ENCODE measurements around the gene C16orf95.
"Not testable (repeated sequence)": the region's sequence is repeated elsewhere in the genome, so short reads cannot be mapped to it uniquely, and the experiment has no call there.

The C16orf95 gene

DNA sequence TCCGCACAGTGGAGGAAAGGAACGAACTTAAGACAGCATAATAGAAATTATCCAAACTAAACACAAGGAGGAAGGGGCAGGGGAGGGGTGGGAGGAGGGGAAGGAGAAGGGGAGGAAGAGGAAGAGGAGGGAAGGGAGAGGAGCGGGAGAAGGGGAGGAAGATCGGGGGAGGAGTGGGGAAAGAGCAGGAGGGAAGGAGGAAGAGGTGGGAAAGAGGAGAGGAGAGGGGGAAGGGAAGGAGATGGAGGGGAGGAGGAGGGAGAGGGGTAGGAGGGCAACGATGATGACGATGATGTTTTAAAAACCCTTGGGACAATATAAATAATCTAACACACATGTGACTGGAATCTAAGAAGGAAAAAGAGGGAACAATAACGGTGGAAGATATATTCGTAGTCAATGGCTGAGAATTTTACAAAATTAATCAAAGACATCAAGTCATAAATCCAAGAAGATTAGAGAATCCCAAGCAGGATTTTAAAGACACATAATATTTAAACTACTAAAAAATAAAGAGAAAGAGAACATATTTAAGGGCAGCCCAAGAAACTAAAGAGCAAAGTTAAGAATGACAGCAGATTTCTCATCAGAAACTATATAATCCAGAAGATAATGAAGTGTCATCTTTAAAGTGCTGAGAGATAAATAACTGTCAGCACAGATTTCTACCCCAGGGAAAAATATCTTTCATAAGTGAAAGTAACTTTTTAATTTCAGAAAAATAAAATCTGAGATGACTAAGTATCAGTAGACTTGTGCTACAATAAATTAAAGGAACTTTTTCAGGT, 30.2 kb downstream of the C16orf95 start:
- DNase-seq (ENCODE audit: low read depth), result no peak

DNA sequence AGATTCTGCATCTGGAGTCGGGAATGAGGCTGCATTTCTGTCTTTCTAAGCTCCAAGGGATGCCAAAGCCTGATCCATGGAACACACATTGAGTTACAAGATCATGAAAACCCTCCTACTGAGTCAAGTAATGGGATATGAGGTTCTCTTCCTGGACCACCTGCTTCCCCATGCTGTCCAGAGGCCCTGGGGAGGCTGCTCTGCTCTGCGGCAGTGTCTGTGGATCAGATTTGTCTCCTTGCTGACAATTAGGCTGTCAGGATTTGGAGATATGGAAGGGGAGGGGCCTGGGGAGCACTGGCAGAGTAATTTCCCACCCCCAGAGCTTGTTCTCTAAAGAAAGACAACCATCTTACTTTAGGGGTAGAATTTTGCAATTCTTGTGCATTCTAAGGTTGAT, 33.0 kb downstream of the C16orf95 start:
- DNase-seq (ENCODE audit: low read depth), result no peak

- DNase-seq (ENCODE audit: low read depth), result no peak
Observed at GRCh38 chr16:87279094-87279658, 38.0 kb downstream of the C16orf95 start.

GRCh38 chr16:87278191-87279093, 38.8 kb downstream of the C16orf95 start:
- peak; percentile 11 for DNase-seq (ENCODE audit: low read depth)

- no peak for DNase-seq (ENCODE audit: low read depth)
Observed at GRCh38 chr16:87276924-87277323, 40.3 kb downstream of the C16orf95 start.

DNA sequence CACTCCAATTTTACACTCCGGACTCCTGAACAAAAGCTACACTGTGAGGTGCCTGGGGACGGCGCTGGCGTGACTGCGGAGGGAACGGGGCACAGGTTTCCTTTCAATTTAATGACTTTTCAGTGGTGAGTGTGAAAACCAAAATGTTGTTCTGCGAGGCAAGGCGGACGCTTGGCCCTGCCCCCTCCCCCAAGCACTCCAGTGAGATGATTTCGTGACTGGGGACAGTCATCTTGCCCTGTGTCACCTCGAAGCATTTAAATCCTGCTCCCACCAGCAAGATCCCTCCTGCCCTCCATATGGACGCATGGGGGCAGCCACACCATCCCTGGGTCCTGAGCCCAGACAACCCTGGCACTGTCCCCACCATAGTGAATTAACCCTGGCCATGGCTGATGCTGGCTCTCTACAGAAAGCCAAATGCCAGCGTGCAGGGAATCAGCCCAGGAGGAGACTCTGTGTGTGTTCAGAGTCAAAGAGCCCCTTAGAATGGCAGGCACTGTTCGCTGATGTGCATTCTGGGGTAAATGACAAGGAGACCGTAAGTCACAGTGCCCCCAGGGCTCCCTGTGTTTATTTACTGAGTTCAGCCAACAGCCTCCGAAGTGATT, 41.0 kb downstream of the C16orf95 start:
- DNase-seq (ENCODE audit: low read depth), result no peak

DNA sequence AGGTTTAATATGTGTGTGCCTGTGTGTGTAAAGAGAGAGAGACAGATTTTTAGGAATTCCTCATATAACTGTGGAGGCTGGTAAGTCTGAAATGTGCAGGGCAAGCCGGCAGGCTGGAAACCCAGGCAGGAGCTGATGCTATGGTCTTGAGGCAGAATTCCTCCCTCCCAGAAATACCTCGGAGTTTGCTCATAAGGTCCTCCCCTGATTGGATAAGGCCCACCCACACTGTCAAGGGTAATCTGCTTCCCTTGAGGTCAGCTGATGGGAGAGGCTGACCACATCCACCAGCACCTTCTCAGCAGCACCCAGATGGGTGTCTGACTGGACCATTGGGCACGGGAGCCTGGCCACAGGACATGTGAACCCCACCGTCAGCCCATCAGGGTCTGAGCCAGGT, 42.4 kb downstream of the C16orf95 start:
- no peak for DNase-seq (ENCODE audit: low read depth)

DNA sequence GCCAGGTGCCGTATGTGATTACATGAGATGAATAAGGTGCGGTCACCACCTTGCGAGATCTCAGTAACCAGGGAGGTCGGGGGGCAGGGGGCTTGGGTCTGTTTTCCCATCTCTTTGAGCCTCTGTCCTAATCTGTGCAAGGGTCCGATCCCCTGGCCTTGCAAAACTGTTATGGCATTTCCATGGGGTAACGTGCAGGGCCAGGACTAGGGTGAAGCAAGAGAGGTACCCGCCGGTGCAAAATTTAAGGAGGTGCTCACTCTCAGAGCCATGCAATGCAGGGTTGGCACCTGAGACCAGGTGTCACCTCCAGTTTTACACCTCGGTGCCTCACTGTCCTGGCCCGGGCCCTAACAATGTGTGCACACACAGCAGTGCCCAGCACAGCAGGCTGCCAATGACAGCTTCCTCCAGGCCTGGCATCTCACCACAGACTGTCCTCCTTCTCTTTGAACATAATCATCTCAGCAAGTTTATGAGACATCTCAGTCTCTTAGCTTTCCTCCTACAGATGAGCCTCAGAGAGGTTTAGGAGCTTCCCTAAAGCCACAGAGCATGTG, 43.6 kb downstream of the C16orf95 start:
- no peak for DNase-seq (ENCODE audit: low read depth)

DNA sequence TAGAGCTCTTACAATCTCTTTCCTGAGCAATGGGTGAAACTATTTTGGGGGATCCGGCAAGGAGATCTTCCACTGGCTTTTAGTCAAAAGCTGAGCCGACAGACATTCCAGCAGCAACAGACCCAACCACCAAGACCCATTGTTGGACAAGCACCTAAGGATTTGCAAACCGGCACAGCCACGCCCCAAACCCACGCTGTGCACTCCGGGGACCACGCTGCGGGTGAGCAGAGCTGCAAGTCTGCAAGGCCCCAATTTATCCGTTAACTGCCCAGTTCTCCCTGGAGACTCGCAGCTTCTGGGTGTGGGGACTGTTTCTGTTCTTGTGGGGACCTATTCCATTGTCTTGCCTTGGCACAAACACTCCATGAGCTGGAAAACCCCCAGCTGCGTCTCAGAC, 45.9 kb downstream of the C16orf95 start:
- DNase-seq (ENCODE audit: low read depth), result no peak

DNA sequence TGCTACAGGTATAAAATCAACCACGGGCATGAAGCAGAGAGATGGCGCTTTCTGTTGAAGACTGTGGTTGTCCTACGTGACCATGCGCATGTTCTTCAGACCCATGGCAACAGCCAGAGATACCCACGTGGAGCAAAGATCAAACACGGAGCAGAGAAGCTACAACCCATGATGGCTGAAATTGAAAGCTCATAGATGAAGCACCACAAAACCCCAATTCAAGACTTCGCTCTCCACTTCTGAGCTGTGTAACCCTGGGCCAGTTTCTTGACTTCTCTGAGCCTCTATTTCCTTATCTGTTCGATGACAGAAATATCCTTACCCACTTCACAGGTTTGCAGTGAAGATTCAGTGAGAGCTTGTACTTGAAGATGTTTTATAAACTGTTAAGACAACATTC, 49.6 kb downstream of the C16orf95 start:
- DNase-seq (ENCODE audit: low read depth), result no peak

DNA sequence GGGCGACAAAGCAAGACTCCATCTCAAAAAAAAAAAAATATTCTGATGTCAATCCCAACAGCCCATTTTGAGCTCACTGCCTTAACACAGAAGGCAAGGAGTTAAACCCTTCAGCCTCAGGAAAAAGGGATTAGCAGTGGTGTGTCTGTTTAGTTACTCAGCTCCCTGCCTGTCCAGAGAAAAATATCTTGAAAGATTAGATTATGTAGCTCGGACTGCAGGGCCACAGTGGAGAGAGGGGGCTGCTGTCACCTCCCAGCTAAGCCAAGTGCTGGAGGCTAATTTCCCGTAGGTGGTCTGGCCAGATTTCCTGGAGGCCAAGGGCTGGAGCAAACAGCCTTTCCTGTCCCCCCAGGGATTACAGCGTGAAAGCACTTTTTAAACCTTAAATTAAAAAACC, 50.3 kb downstream of the C16orf95 start:
- DNase-seq (ENCODE audit: low read depth), result no peak

- no peak for DNase-seq (ENCODE audit: low read depth)
Observed at GRCh38 chr16:87265261-87265660, 51.9 kb downstream of the C16orf95 start.

GRCh38 chr16:87264634-87265033, 52.6 kb downstream of the C16orf95 start:
- DNase-seq (ENCODE audit: low read depth), result no peak

GRCh38 chr16:87263418-87264052, 53.7 kb downstream of the C16orf95 start:
- no peak for DNase-seq (ENCODE audit: low read depth)

DNA sequence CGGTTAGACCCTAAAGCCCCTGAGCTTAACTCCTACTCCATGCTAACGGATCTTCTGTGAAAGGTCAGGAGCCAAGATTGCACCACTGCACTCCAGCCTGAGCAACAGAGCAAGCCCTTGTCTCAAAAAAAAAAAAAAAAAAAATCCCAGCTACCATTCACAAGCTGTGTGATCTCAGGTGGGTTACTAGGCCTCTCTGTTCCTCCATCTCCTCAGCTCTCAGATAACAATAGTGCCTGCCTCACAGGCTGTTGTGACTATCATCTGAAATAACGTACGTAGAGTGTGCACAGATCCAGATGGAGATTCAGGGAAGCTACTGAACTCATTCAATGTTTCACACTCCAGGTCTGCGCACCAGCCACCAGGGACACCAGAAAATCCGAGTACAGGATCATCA, 57.8 kb downstream of the C16orf95 start:
- DNase-seq (ENCODE audit: low read depth), result no peak

DNA sequence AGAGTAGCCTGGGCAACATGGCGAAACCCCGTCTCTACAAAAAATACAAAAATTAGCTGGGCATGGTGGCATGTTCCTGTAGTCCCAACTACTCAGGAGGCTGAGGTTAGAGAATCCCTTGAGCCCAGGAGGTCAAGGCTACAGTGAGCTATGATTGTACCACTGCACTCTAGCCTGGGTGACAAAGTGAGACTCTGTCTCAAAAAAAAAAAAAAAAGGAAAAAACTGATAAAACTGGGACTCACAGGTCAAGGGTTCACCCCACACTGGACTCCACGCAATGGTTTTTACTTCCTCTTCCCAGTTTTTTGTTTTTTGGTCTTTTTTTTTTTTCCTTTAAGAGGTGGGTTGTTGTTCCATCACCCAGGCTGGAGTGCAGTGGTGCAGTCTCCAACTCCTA, 58.5 kb downstream of the C16orf95 start:
- not testable (repeated sequence) for DNase-seq (ENCODE audit: low read depth)

DNA sequence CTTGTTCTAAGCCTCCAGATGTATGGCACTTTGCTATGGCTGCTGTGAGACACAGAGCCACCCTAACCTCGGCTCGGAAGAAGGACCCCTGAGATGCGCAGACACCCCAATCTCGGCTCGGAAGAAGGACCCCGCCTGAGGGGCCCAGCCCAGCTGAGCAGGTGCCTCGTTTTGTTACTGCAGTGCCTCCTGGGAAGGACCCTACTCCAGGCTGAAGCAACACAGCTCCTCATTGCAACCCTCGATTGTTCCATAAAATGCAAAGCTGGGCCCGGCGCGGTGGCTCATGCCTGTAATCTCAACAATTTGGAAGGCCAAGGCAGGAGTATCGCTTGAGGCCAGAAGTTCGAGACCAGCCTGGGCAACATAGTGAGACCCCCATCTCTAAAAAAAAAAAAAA, 61.3 kb downstream of the C16orf95 start:
- DNase-seq (ENCODE audit: low read depth), result no peak

- DNase-seq (ENCODE audit: low read depth), result no peak
Observed at GRCh38 chr16:87254734-87255133, 62.5 kb downstream of the C16orf95 start.

DNA sequence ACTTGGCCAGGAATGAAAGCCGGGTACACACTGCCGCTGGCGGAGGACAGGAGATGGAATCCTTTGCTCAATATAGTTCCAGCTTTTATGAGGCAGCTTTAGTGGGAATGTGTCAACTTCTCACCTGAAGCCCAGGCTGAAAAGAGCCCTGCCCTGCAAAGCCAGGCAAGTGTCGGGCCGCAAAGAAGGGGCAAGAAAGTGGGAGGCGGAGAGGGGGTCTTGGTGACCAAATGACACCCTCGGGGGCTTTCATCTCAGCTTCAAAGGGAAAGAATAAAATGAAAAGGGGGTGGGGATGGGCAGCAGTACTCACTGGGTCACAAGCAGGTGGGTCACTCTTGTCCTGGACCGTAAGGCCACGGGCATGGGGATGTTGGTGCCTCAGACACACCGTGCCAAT, 62.9 kb downstream of the C16orf95 start:
- DNase-seq (ENCODE audit: low read depth), result no peak

- DNase-seq (ENCODE audit: low read depth), result no peak
Observed at GRCh38 chr16:87253536-87253935, 63.7 kb downstream of the C16orf95 start.

Data from activated T-cell treated with anti-CD3 and anti-CD28 coated beads for 1 hour (primary cell).